ENCODE measurements around the gene MYBPC1.
"Not testable (repeated sequence)": the region's sequence is repeated elsewhere in the genome, so short reads cannot be mapped to it uniquely, and the experiment has no call there.

MYBPC1 gene

DNA sequence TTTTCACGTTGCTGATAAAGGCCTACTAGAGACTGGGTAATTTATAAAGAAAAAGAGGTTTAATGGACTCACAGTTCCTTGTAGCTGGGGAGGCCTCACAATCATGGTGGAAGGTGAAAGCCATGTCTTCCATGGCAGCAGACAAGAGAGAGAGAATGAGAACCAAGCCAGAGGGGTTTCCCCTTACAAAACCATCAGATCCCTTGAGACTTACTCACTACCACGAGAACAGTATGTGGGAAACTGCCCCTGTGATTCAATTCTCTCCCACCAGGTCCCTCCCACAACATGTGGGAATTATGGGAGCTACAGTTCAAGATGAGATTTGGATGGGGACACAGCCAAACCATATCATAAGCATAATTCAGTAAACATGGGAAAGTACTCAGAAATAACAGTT is 65.9 kb downstream of the MYBPC1 start:
- DNase-seq: peak; percentile 41 to 58 (median 45)

DNA sequence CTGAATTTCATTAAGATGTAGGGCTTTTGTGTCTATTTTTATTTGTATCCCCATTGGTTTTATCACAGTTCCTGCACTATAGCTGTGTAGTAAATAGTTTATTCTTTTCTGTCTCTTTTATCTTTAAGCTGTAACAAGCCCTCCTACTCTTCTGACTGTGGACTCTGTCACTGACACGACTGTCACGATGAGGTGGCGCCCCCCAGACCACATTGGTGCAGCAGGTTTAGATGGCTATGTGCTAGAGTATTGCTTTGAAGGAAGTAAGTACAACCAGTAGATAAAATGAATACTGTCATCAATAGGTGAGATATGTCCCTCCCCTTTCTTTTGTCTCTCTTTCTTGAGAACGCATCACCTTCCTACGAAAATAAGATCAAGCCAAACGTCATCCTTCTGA is 68.5 kb downstream of the MYBPC1 start:
- DNase-seq: no peak

DNA sequence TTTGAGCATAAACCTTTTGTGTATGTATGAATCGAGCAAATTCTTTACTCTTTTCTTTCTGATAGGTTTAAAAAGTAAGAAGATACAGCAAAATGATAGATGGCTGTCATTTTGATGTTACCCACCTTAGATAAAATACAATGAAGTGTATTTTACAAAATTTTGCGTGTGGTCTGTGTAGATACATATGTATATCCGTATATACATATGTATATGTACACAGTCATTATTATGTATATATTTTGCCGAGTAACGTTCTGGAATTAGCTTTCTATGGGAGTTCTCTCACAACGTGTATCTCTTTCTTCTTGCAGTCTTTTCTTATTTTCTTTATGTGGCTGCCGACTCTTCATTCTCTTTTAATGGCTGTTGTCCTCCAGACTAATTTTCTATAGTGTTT is 70.2 kb downstream of the MYBPC1 start:
- no peak for DNase-seq

DNA sequence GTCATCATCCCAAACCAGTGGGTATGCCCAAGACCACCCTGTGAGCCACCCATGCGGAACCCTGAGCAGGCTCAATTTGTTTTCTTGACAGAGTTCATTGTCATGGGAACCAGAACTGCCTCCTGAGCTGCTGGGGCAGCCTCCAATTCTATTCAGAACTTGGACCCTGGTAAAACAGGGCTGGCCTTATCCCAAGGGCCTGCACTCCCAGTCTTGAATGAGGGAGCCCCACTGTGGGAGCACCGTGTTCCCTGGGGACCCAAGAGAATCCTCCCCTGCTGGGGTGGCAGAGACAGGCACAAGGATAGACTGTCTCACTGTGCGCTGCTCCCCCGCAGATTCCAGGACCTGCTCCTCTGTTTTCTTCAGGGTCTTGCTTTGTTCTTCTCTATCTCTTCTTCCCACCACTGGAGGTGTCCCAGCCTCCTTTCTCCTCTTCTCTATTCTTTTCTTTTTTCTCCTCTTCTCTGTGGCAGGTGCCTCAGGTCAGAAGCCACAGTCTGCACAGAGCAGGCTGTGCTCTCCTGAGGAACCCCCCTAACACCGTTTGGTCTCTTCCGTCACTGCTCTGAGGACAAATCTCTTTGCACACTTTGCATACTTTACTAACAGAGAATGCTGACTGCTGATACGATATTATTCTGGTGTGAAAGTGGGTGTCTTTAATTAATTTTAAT is 71.4 kb downstream of the MYBPC1 start:
- DNase-seq: no peak

DNA sequence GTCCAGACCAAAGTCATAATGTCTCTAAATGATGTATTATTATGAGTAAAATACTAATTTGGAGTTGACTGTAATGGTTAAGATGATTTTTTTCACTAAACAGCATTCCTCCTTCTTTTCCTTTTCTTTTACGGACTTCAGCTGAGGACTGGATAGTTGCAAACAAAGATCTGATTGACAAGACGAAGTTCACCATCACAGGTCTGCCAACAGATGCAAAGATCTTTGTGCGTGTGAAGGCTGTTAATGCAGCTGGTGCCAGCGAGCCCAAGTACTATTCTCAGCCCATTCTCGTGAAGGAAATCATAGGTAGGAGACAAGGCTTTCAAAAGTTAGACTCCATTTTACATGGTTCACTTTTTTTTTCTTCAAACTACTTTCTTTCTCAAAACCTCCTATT is 72.8 kb downstream of the MYBPC1 start:
- DNase-seq: no peak

DNA sequence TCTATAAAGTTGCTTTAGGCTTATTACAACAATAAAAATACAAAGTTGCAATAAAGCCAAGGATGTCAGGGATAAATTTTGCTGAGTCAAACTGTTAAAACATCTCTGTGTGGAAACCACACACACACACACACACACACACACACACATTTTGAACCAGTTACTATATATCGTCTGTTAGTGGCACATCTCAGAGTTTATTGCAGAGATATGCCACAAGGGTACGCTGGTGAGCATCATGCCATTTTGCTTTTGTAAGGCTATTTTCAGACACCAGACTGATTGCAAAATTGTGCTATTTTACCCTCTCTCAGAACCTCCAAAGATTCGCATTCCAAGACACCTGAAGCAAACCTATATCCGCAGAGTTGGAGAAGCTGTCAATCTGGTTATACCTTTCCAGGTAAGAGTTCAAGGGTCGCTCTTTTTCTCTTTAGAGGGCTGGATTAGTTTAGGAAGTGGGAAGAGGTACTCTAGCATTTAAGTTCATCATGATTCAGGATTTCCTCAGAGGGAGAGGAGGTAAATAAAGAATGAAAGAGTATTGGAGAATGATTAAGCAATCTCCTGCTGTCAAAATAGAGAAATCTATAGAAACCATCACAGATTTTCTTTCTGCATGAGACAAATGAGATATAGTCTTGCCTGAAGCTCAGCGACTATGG is 75.4 kb downstream of the MYBPC1 start:
- peak; percentile 69 to 72 (median 71) for DNase-seq

DNA sequence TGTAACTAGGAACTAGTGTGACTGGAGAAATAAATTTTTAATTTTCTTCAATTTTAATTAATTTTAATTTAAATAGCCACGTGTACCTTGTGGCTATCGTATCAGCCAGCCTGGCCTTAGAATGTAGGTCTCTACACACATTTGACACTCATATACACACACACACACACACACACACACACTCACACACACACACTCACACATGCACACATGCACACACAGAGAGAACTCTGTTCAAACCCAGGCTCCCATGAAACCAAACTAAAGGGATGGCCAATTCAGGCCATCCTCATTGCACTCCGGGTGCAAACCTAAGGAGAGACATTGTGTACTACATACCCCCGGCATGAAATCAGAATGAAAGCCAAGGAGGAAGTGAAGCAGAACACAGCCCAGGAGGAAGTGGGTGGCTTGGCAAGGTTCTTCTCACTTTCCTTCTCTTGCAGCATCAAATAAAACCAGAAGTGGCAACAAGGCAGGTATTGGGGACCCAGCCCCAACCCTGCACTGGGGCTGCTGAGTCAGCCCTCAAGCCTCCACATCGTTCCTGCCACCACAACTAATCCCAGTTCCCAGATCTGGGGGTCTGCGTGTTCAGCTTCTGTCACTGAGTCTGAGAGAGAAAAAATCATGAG is 76.5 kb downstream of the MYBPC1 start:
- peak; percentile 57 to 63 (median 58) for DNase-seq

DNA sequence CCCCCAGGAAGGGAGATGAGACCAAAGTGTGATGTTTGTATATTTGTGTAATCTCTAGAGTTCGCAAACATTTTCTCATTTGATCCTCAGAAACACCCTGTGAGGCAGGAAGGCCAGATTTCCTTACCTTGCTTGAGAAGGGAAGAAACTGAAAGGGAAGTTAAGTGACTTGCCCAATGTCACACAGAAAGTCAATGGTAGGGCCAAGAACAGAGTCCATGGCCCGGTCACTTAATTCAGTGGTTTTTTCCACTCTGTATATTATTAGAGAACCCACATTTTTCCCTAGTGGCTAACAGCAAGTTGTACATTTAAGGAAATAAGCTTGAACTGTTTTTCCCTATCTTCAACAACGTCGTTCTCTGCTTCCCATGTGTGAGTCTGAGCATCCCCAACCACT is 77.1 kb downstream of the MYBPC1 start:
- peak in 2 of 3 donors; percentile 9 to 25 for DNase-seq

DNA sequence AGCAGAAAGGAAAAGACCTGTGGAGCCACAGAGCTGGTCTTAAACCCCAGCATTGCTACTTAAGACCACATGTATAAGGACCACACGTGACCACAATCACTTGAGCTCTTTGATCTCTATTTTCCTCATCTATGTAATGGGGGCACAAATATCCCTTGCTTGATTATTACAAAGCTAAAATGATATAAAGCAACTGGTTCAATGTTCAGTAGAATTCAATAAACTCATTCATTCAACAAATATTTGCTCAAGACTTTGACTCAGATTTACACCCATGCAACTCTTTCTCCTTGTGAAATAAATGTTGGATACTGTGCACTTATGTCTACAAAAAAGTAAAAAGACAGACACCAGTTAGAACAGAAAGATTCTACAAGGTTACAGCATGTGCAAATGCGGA is 80.8 kb downstream of the MYBPC1 start:
- no peak for DNase-seq

DNA sequence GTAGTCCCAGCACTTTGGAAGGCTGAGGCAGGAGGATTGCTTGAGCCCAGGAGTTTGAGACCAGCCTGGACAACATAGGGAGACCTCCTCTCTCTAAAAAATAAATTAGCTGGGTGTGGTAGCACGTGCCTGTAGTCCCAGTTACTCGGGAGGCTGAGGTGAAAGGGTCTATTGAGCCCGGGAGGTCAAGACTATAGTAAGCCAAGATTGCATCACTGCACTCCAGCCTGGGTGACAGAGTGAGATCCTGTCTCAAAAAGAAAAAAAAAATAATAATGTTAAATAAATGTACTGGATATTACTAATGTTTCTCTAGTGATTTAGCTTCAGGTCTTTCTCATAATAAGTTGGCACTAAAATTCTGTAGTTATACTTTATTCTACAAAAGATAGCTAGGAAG is 81.7 kb downstream of the MYBPC1 start:
- not testable (repeated sequence) for DNase-seq

DNA sequence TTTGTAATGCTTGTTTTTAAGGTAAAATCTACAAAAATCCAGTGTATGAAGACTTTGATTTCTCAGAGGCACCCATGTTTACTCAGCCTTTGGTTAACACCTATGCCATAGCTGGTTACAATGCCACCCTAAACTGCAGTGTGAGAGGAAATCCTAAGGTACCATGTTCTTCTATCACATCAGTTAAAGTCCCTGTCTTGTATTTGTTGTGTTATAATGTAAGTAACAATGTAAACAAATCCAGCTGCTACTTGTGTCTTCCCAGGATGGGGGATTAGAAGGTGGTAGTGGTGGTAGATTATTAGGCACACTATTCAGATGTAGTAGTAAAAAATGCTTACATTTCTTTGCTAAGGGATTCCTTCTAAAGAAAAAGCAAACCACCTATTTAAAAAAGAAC is 83.3 kb downstream of the MYBPC1 start:
- DNase-seq: no peak

DNA sequence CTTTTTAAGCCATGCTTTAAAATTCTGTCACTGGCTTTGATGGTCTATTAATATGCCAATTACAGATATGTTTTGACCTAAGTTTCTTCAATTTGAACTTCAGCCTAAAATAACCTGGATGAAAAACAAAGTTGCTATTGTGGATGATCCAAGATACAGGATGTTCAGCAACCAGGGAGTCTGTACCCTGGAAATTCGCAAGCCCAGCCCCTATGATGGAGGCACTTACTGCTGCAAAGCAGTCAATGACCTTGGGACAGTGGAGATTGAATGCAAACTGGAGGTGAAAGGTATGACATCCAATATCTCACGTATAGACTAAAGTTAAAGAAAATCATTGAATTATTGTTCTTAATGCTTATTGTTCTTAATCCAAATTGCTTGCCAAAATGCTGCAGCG is 85.5 kb downstream of the MYBPC1 start:
- DNase-seq: no peak

DNA sequence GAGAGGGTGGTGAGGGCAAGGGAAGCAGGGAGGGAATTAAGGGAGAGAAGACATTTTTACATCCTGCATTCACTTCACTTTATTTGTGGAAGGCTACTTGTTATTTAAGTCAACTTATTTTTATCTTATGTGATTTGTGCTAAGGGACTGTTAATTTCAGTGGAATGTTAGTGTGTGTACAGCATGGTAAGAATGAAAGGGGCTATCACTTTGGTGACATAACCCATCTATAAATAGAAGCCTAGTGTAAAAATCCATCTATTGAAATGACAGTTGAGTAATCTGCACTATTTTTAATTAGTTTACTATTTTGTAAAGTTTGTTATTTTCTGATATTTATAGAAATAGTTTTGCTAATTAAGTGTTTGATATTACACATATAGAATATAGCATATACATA is 85.9 kb downstream of the MYBPC1 start:
- no peak for DNase-seq

DNA sequence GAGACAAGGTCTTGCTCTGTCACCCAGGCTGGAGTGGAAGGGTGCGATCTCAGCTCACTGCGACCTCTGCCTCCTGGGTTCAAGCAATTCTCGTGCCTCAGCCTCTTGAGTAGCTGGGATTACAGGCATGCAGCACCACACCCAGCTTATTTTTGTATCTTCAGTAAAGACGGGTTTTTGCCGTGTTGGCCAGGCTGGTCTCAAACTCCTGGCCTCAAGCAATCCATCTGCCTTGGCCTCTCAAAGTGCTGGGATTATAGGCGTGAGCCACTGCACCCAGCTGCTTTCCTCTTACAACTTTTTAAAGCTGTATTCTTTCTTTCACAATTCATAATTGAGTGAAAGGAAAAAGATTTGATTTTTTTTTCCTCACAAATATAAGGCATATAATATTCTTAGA is 86.9 kb downstream of the MYBPC1 start:
- DNase-seq: not testable (repeated sequence)

DNA sequence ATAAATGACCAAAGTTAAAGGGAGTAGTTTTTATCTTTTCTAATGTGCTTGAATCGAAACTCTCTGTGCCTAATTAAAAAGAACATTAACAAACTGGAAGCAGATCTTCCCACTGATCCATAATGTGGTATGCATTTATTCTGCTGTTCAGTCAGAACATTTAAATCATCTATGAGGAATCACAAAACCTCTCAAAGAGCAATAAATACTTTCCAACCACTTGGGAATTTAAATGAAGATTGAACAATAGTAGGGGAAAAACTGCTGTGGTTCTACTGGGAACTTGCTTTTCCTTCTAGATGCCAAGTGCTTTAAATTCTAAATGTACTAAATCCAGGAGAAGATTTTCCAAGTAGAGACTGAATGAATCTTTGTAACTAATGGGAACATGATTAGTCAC is 90.3 kb downstream of the MYBPC1 start:
- no peak for DNase-seq

DNA sequence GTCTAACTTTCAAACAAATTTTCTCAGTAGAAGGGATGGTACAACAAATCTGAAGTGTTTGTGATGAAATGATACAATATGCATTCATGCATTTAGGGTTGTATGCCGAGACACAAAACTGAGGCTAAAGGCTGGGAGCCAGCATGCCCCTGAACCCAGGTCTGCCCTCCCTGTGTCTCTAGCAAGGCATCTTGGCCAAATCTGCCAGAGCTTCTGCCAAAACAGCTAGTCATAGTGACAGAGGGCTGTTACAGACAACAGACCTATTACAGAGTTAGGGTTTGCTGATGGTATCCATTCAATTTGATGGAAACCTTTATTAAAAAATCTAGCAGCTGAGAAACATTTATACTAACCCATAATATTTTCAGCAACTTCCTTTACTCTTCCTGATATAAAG is 91.4 kb downstream of the MYBPC1 start:
- no peak for DNase-seq

DNA sequence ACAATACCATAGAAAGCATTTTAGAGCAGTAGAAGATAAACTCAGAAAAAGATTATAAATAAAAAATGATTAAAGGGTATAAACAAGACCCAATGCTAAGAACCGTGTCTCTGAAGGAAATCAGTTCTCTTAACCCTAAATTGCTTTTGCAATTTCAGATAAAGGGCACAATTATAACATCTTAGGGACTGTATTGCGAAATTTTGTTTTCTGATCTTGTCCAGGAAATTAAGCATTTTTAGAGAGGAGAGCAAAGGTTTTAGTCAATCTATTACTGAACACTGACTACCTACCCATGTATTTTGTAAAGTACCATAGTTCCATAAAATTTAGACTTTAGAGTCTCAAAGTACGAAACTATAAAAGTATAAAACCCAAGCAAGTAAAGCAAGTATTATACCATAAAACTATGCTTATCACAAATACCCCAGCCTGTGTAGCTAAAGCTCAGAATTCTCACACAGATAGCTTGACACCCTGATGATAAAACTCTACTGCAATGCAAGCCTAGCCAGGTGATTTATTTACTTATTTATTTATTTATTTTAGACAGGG is 95.8 kb downstream of the MYBPC1 start:
- no peak for DNase-seq

DNA sequence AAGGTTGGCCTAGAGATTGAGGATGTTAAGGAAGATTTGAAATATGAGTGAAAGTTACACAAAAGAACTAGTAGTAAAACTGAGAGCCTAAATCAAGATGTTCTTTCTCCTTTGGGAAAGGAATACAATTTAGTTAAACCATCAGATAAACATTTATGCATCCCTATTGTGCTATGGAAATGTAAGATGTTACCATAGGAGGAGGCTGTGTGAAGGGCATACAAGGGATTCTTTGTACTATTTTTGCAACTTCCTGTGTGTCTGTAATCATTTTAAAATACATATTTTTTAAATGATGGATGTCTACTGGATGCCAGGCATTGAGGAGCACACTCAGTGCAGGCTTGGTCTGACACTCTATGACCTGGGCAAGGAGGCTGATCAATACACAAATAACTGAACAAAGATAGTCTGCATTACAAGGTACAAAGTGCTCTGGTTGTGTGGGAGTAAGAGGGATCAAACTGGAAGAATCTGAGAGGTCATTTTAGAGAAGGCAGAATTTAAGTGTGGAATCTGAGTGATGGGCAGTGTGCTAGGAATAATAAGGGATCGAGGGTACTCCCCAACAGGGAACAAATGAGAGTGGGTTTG is 96.8 kb downstream of the MYBPC1 start:
- DNase-seq: no peak

DNA sequence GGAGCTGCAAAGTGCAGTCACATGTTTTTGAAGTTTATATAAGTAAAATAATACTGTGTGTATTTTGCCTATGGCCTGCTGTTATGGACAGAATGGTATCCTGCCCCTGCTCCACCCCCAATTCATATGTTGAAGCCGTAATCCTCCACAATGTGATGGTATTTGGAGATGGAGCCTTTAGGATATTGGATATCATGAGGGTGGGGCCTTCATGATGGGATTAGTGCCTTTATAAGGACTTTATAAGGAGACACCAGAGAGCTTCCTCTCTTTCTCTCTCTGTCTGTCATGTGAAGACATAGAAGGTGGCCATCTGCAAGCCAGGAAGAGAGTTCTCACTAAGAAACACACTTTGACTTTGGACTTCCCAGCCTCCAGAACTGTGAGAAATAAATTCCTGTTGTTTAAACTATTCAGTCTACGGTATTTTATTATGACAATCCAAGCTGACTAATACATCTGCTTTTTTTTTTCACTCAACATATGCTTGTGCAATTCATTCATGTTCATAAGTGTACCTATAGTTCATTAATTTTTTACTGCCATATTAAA is 99.6 kb downstream of the MYBPC1 start:
- DNase-seq: no peak

DNA sequence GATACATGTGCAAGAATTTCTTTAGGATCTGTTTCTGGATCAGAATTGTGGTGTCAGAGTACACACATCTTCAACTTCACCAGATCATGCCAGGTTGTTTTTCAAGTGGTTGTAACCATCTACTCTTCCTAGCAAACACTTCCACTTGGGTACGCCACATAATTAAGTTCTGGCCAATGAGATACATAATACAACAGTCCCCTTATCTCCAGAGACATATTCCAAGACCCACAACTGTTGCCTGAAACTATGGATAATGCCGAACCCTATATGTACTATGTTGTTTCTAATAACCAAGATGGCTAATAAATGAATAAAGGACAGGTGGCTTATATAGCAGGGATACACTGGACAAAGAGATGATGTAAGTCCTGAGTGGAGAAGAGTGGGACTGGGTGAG is 100.2 kb downstream of the MYBPC1 start:
- no peak for DNase-seq

DNA sequence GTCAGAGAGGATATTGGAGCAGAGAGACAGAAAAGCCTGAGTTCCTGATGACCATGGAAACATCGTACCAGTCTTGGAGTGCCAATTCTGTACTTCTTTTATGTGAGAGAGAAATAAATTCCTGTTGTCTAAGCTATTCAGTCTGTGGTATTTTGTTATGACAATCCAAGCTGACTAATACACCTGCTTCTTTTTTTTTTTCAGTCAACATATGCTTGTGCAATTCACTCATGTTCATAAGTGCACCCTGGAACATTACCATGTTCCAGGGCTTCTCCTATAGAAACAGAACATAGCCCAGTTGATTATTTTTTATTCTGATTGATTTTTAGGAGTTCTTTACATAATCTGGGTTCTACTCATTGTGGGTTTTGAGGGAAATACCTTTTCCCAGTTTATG is 100.9 kb downstream of the MYBPC1 start:
- DNase-seq: peak in 1 of 3 donors; percentile 22

DNA sequence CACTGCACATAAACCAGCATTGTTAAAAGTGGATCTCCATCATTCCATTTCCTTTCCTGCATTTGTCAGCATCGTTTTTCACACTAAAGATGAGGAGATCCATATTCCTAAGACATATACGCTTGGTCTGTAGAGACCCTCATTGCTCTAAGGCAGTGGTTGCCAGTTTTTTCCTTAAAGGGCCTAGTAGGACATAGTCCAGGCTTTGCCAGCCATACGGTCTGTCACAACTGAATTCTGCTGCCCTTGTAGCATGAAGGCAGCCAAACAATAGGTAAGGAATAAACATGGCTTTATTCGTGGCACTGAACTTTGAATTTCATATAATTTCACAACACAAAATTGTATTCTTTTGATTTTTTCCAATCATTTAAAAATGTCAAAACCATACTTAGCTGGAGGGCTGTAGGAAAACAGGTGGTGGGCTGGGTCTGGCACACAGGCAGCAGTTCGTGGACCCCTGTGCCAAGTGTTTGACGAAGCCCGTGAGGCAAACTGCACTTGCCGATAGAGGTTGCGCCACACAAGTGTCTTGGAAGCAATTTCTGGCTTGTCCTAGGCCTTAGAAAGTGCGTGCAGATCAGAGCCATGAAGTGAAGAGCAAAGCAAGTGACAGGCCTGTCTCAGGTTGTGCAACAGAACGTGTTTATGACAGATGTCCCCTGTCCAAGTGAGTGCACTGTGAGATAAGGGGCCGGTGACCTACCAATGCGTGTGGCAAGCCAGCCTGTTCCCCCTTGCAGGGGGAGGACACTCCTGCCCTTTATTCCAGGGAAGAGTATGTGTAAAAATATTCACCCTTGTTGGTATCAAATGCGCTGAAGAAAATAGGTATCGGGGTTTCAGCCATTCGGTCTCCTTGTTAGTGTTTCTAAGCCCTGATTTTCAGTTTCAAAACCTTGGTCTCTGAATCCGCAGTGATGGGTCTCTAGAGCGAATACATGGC is 101.8 kb downstream of the MYBPC1 start:
- peak; percentile 32 to 34 (median 33) for DNase-seq
